Measurements from ENCODE around the gene ULK1. TPM values are rescaled to one million over a fixed set of nuclear protein-coding genes. Genes with fewer than 3 reads are reported as not detected.
A peak's percentile ranks its signal among the peaks of the same experiment; 100 is the strongest.
"Not testable (repeated sequence)": the region's sequence is repeated elsewhere in the genome, so short reads cannot be mapped to it uniquely, and the experiment has no call there.

The ULK1 gene
- total RNA-seq, 2 experiments from 2014 or later: 20.2 to 24.4 TPM

DNA sequence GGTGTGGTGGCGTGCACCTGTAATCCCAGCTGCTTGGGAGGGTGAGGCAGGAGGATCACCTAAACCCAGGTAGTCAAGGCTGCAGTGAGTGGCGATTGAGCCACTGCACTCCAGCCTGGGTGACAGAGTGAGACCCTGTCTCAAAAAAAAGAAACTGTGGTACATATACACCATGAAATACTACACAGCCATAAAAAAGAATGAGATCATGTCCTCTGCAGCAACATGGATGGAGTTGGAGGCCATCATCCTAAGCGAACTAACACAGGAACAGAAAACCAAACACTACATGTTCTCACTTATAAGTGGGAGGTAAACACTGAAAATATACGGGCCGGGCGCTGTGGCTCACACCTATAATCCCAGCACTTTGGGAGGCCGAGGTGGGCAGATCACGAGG lies 2.7 kb upstream of the ULK1 start:
- ATAC-seq; H3K4me1 Mint-ChIP-seq; H3K9me3 Mint-ChIP-seq (ENCODE audit: low read depth); H3K4me3 Mint-ChIP-seq; H3K36me3 Mint-ChIP-seq; CTCF ChIA-PET; H3K27ac Mint-ChIP-seq; DNase-seq: not testable (repeated sequence)
- H3K27me3 Mint-ChIP-seq: peaks cover 13% of the 10 kb centered on the region

DNA sequence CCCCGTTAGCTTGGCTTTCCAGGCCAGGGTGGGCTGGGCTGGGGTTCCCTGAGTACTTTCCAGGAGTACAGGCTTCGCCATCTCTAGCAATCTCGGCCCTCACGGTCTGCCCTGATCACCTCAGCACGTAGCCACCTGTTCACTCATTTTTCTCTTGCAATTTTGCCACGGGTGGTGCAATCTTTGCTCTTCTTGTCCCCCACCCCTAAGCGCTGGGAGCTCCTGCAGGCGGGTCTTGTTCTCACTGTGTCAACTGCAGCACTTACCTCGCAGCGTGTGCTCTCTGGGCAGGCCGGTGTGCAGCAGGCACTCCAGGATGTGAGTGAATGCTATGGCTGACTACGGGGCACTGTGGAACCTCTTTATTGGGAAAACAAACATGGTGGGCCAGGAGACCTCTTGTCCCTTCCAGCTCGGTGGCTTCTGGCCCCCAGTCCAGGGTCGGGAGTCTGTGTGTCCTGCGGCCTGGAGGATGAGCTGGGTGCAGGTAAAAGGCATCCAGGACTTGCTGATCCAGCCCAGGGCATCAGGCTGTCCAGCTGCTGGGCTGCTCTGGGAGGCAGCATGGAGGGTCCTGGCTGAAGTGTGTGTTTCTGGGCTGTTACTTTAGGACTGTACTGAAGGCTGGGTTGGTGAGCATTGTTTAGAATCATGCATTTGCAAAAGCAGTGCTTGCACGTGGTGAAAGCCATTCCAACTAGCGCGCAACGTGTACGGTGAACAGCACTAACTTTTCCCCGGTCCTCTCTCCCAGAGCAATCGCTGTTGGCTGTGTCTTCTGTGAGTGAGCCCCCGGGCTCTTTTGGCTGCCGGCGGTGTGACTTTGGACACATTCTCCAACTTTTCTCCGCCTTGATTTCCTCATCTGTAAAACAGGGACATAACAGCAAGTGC lies 1.5 kb upstream of the ULK1 start:
- CTCF ChIA-PET: no interaction called here
- DNase-seq: no peak
- Mint-ChIP-seq H3K36me3 (no peaks in the 10 kb centered on the region), H3K9me3 (ENCODE audit: low read depth) (no peaks in the 10 kb centered on the region), H3K27ac (no peak overlapping the region), H3K27me3 (peaks cover 13% of the 10 kb centered on the region), H3K4me1 (peaks cover 12% of the 10 kb centered on the region), H3K4me3 (peak overlapping the region; percentile 32)
- no peak for ATAC-seq

DNA sequence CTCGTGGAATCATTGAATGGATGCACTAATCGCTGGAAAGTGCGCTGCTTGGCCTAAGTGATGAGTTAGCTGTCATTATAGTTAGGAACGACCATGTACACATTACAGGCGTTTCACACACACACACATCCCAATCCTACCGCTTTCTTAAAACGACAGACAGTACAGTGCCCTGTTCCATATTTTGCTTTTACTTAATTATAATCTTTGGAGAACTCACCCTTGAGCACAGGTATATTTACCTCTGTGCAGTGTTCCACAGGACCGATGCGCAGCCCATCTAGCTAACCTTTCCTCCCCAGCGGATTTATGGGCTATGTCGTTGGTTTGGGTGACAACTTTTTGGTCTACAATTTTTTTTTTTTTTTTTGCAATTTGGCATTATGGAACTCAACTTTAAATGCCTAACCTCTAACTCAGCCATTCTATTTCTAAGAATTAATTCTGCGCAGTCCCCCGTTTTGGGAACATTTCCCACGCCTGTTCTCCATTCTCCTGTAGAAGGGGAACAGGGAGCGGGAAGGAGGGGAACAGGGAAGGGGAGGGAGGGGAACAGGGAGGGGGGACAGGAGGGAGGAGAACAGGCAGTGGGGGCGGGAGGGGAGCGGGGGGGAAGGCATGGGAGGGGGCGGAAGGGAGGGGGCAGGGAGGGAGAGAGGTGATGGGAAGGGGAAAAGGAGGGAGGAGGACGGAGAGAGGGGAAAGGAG lies 663 bp upstream of the ULK1 start:
- no peak for ATAC-seq
- Mint-ChIP-seq H3K27ac (no peak overlapping the region), H3K4me1 (peaks cover 12% of the 10 kb centered on the region), H3K36me3 (no peaks in the 10 kb centered on the region), H3K27me3 (peaks cover 9% of the 10 kb centered on the region), H3K9me3 (ENCODE audit: low read depth) (no peaks in the 10 kb centered on the region), H3K4me3 (peak overlapping the region; percentile 32)
- CTCF ChIA-PET: no interaction called here
- DNase-seq: no peak

DNA sequence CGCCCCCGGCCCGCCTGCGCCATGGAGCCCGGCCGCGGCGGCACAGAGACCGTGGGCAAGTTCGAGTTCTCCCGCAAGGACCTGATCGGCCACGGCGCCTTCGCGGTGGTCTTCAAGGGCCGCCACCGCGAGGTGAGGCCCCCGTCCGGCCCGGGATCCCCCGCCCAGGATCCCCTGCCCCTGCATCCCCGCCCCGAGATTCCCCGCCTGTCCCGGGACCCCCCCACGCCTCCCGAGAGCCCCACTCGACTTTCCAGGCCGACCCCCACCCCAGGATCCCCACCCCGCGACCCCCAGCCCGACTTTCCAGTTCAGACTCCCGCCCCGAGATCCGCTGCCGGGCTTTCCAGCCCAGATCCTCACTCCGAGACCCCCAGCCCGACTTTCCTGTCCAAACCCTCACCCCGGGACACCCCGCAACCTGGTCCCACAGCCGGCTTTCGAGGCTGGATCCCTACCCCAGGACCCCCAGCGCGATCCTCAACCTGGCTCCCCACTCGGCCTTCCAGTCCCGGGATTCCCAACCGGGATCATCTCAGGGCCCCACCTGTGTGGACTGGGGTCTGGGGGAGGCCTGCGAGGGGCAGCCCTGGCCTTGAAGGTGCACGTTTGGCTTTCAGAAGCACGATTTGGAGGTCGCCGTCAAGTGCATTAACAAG lies 688 bp downstream of the ULK1 start:
- H3K27me3 Mint-ChIP-seq: no peaks in the 10 kb centered on the region
- H3K27ac Mint-ChIP-seq: peak overlapping the region; percentile 70
- ATAC-seq: no peak
- no peaks in the 10 kb centered on the region for H3K36me3 Mint-ChIP-seq
- no peaks in the 10 kb centered on the region for H3K9me3 Mint-ChIP-seq (ENCODE audit: low read depth)
- H3K4me3 Mint-ChIP-seq: peak overlapping the region; percentile 75
- CTCF ChIA-PET: no interaction called here
- H3K4me1 Mint-ChIP-seq: peaks cover 12% of the 10 kb centered on the region
- no peak for DNase-seq

DNA sequence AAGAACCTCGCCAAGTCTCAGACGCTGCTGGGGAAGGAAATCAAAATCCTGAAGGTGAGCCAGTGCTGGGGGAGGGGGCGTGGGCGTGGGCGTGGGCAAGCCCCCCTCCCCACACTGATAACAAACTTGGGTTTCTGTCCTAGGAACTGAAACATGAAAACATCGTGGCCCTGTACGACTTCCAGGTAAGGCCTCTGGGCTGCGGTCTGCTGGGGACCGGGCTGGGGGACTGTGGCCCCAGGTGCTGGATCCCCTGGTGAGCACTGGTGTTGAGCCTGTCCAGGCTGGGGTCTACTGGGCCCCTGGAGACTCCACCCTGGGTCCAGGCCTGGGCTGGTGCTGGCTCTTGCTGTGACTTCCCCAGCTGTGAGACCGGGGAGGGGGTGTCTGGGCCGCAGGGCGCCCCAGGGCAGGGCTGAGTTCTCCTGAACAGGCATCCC lies 1.2 kb downstream of the ULK1 start:
- Mint-ChIP-seq H3K4me1 (peaks cover 12% of the 10 kb centered on the region), H3K4me3 (peak overlapping the region; percentile 75), H3K27me3 (no peaks in the 10 kb centered on the region), H3K36me3 (no peaks in the 10 kb centered on the region), H3K27ac (peak overlapping the region; percentile 70), H3K9me3 (ENCODE audit: low read depth) (no peaks in the 10 kb centered on the region)
- ATAC-seq (no peak), DNase-seq (no peak)
- CTCF ChIA-PET: no interaction called here

DNA sequence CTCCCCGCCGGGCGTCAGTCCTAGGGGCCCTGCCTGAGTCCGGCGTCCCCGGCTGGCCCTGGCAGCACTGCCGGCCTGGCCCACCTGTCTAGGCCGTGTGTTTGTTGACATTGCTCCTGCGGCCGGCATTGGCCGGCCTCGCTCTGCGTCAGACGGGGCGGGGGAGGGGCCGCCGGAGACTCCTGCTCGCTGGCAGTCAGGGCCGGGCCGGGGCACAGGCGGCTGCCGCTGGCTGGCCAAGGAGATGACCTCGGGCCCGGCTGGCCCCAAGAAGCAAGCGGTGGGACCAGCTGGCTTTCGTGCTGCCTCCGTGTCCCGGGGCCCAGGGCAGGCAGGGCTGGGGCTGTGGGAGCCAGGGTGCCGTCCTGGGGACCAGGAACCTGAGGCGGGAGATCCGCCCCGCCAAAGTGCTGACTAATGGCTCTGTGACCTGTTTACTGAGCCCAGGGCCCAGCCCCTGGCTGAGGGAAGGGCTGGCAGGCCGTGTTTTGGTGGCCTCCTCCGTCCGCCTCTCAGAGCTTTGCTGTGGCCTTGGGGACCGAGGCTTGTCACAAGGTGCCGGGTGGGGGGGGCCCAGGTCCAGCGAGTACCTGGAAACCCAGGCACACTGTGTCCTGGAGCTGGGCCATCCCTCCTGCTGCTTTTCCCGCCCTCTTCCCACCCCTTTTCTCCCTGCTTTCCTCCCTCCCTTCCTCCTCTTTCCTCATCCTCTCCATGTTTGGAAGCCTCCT lies 1.8 kb downstream of the ULK1 start:
- CTCF ChIA-PET: no interaction called here
- Mint-ChIP-seq H3K36me3 (no peaks in the 10 kb centered on the region), H3K9me3 (ENCODE audit: low read depth) (no peaks in the 10 kb centered on the region), H3K4me1 (peaks cover 12% of the 10 kb centered on the region), H3K27me3 (no peaks in the 10 kb centered on the region), H3K4me3 (peak overlapping the region; percentile 75), H3K27ac (no peak overlapping the region)
- peak; percentile 79 for DNase-seq
- ATAC-seq: peak; percentile 70

DNA sequence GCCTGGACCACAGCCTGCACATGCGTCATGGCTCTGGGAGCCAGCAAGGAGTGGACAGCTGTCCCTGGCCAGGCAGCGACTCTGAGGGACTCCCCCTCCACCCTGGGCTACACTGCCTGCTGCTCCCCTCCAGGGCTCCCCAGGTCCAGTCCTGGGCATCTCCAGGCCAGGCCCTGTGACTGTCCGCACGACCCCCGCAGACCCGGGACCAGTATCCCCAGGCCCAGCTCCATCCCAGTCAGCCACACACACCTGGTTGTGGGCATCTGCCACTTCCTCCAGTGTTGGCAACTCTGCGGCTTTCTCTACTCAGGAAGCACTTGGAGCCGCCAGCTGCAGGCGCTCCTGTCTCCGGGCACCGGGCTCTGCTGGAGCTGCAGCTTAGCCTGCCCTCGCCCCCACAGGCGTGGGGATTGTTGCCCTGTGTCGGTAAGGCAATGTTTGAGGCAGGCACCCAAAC lies 2.4 kb downstream of the ULK1 start:
- Mint-ChIP-seq H3K36me3 (no peaks in the 10 kb centered on the region), H3K4me3 (no peak overlapping the region), H3K27ac (no peak overlapping the region), H3K4me1 (peaks cover 12% of the 10 kb centered on the region), H3K27me3 (no peaks in the 10 kb centered on the region), H3K9me3 (ENCODE audit: low read depth) (no peaks in the 10 kb centered on the region)
- CTCF ChIA-PET: no interaction called here
- DNase-seq (no peak), ATAC-seq (no peak)

DNA sequence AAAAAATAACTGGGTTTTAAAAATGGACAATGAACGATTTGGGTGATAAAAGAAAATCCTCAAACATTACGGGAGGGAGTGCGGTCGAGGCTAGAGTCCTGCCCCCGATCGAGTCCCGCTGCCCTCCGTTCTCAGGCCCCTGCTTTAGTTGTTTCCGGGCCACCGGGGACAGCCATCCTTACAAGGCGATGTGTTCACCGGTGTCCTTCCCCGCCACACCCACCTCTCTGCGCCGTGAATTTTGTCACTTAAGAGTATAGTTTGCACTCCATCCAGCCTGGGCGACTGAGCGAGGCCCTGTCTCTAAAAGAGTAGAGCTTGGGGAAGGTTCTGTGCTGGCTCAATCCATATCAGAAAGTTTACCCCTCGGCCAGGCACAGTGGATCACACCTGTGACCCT lies 2.9 kb downstream of the ULK1 start:
- no peak overlapping the region for H3K27ac Mint-ChIP-seq
- CTCF ChIA-PET: no interaction called here

DNA sequence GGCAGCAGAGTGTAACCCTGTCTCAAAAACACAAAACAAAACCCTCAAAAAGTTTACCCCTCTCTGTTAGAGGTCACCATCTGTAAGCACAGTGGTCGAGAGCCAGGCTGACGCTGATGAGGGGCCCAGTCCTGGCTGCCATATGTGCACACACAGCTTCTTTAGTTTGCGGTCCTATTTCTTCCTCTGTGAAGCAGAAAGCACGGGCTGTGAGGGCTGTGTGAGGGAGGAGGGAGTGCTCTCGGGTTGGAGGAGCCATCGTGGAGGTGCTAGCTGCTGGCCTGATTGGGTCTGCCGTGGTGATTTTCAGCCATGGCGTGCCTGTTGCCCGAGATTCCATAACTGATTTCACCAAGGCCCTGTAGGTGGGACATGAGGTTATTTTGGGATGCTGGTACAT lies 3.5 kb downstream of the ULK1 start:
- Mint-ChIP-seq H3K4me1 (peaks cover 12% of the 10 kb centered on the region), H3K27me3 (no peaks in the 10 kb centered on the region), H3K4me3 (no peak overlapping the region), H3K36me3 (no peaks in the 10 kb centered on the region), H3K27ac (no peak overlapping the region), H3K9me3 (ENCODE audit: low read depth) (no peaks in the 10 kb centered on the region)
- CTCF ChIA-PET: no interaction called here
- no peak for ATAC-seq
- no peak for DNase-seq

More for the DNA sequence above, 2.9 kb downstream of the ULK1 start:
- Mint-ChIP-seq H3K4me1 (peaks cover 12% of the 10 kb centered on the region), H3K9me3 (ENCODE audit: low read depth) (no peaks in the 10 kb centered on the region), H3K36me3 (no peaks in the 10 kb centered on the region), H3K4me3 (no peak overlapping the region), H3K27me3 (no peaks in the 10 kb centered on the region)
- DNase-seq (no peak), ATAC-seq (no peak)

DNA sequence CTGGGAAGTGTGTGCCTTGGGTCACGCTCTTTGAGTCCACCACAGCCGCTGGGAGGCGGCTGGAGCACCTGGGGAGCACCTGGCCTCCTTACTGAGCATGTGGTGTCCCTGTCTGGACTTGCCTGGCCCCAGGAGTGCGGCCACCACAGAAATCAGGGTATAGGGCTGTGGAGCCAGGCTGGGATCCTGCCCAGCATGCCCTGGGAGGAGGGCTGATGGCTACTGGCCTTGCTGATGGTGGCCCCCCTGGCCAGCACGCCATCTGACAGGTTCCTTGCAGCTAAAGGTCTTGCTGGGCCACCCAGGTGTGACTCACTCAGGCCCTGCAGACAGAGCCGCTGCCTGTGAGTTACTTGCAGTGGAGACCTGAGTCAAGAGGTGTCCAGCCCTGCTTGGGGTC lies 6.0 kb downstream of the ULK1 start:
- ATAC-seq (no peak), DNase-seq (no peak)
- no peaks in the 10 kb centered on the region for H3K27me3 Mint-ChIP-seq
- no peaks in the 10 kb centered on the region for H3K9me3 Mint-ChIP-seq (ENCODE audit: low read depth)
- H3K27ac Mint-ChIP-seq: no peak overlapping the region
- H3K4me1 Mint-ChIP-seq: peaks cover 12% of the 10 kb centered on the region
- no peak overlapping the region for H3K4me3 Mint-ChIP-seq
- H3K36me3 Mint-ChIP-seq: no peaks in the 10 kb centered on the region
- CTCF ChIA-PET: no interaction called here

DNA sequence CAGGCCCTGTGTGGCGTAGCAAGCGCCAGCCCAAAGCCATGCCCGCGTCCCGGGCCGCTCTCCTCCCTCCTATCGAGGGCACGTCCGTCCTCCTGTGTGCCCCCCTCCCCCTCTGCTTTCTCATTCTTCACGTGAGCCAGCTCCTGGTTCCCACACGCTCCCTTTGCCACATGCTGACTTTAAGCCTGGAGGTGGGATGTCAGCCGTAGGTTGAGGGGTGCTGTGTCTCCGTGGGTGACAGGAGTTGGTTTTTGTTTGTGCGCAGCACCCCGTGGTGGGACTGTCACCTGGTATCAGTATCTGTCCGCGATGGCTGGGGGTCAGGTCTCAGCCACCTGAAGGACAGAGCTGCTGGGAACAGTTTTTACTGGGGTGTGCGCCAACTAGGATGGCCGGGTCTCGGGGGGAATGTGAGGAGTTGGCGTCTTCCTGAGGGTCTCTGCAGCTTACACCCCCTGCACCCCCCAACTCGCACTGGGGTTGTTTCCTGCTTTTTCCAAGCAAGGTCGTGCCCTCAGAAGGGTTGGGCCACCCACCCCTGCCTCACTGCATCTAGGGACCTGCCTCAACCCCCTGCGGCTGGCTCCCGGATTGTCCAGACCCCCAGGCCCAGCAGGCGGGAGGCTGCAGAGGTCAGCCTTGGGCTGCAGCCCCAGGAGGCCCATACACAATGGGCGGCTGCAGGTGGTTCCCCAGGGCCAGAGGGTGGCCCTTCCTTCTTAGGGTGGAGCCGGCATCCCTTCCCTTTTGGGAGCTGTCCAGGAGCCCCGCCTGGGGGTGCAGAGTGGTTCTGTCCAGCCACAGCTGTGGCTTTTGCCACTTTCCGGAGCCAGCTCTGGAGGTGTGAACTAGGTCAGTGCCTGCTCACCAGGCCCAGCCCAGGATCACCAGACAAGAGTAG lies 7.3 kb downstream of the ULK1 start:
- no peaks in the 10 kb centered on the region for H3K36me3 Mint-ChIP-seq
- no peak for DNase-seq
- H3K27me3 Mint-ChIP-seq: no peaks in the 10 kb centered on the region
- ATAC-seq: no peak
- H3K4me1 Mint-ChIP-seq: peaks cover 10% of the 10 kb centered on the region
- H3K27ac Mint-ChIP-seq: no peak overlapping the region
- no peak overlapping the region for H3K4me3 Mint-ChIP-seq
- H3K9me3 Mint-ChIP-seq (ENCODE audit: low read depth): no peaks in the 10 kb centered on the region
- CTCF ChIA-PET: no interaction called here

DNA sequence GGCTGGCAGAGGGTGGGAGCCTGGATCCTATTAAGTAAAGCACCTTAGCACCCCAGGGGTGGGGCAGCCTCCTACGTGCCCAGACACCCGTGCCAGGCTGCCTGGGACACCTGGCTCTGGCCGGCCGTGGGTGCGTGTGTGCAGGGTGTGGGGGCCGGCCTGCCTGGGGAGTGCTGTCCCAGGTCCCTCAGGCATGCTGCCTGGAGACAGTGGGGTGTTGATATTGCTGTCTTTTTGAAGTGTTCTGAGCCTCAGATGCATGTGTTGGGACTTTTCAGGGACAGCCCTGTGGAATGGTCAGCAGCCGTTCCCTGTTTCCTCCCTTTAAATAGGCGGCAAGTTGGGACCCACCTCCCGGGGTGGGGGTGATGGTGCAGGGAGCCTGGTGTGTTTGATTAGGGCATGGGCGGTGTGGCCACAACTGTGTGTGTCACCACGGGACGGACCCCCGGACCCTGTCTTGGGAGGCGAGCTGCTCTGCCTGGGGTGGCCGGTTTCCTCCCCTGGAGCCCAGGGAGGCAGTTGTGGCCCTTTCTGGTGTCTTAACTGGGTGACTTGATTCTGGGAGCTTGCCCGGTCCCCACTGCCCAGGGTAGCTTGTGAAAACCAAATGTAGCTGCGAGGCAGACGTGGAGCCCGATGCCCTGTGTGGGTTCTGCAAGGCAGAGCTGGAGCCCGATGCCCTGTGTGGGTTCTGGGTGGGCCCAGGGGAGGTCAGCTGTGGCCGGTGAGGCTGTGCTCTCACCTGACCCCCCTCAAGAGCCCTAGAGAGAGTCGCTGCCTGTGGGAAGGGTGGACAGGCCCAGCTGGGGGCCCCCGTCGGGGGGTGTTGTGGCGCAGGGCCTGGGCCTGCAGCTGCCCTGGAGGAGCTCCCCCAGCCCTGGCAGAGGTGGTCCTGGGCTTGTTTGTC lies 8.2 kb downstream of the ULK1 start:
- H3K36me3 Mint-ChIP-seq: no peaks in the 10 kb centered on the region
- H3K27me3 Mint-ChIP-seq: no peaks in the 10 kb centered on the region
- no peaks in the 10 kb centered on the region for H3K9me3 Mint-ChIP-seq (ENCODE audit: low read depth)
- H3K27ac Mint-ChIP-seq: no peak overlapping the region
- CTCF ChIA-PET: no interaction called here
- H3K4me1 Mint-ChIP-seq: peaks cover 4% of the 10 kb centered on the region
- H3K4me3 Mint-ChIP-seq: no peak overlapping the region
- no peak for DNase-seq
- no peak for ATAC-seq

Measured in activated CD8-positive, alpha-beta memory T cell treated with anti-CD3 and anti-CD28 coated beads, Interleukin-2, amount 10 ng/mL, durations not matched to agents 7 days and 5 days (primary cell).